Measurements from ENCODE around the gene CERS1.

DNA sequence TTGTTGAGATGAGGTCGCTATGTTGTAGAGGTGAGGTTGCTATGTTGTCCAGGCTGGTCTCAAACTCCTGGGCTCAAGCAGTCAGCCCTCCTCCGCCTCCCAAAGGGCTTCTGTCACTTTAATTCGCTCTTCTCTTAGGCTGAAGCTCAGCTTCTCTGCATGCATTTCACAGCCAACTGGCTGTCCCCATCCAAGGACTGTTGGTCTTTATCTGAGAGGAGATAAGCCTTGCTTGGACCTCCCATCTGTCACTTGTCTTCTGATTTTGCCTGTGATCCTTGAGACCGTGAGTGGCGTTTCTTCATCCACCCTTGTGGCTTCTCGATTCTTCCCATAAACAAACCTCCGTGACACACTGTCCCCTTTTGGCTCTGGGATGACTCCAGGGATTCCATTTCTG lies 24.4 kb downstream of the CERS1 start:
- TF ChIP-seq, protein P1, sequence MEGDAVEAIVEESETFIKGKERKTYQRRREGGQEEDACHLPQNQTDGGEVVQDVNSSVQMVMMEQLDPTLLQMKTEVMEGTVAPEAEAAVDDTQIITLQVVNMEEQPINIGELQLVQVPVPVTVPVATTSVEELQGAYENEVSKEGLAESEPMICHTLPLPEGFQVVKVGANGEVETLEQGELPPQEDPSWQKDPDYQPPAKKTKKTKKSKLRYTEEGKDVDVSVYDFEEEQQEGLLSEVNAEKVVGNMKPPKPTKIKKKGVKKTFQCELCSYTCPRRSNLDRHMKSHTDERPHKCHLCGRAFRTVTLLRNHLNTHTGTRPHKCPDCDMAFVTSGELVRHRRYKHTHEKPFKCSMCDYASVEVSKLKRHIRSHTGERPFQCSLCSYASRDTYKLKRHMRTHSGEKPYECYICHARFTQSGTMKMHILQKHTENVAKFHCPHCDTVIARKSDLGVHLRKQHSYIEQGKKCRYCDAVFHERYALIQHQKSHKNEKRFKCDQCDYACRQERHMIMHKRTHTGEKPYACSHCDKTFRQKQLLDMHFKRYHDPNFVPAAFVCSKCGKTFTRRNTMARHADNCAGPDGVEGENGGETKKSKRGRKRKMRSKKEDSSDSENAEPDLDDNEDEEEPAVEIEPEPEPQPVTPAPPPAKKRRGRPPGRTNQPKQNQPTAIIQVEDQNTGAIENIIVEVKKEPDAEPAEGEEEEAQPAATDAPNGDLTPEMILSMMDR (IDR thresholded peaks at IDR 0.05): no peak
- no peak for TF ChIP-seq POLR2A (IDR thresholded peaks at IDR 0.05)

Measured in ovary (tissue), 3 donors.